Caco-2 (cell line): ENCODE results near the gene CHAF1A. TPM values are rescaled to one million over a fixed set of nuclear protein-coding genes. Genes with fewer than 3 reads are reported as not detected.

ENCODE experiments used
- BruUV-seq: library from RNA; stranded (reverse); fragments of 400-500 nt; replicated peaks from 2 replicates; lab custom pipeline; 2021; lab: Mats Ljungman, UMichigan
- CTCF ChIA-PET: fragments of 300-600 bp; sonication (Branson Sonifier 250); formaldehyde crosslinking; loops from one replicate; lab custom pipeline; 2022; ENCODE audit warnings: antibody characterized with exemption; lab: Charles Lee
- POLR2A ChIA-PET: fragments of 300-600 bp; sonication (Branson Sonifier 250); formaldehyde crosslinking; loops from one replicate; lab custom pipeline; 2022; ENCODE audit warnings: antibody characterized with exemption; lab: Charles Lee
- DNase-seq, 2 experiments: peaks; one replicate each; pipeline versions ENCODE4 v3.0.0 to v3.0.0-alpha.2; 2020 to 2022
- H3K27me3 ChIP-seq: replicated peaks from 2 replicates; pipeline ENCODE4 v1.6.0; 2011; ENCODE audit warnings: low read length; ENCODE audit not compliant: control insufficient read depth, insufficient read depth
- H3K36me3 ChIP-seq: 2 replicates; pipeline ENCODE4 v1.5.1; 2011; ENCODE audit warnings: low read length; ENCODE audit not compliant: control insufficient read depth, insufficient read depth
- H3K4me1 ChIP-seq: fragments of 250-450 bp; sonication (Bioruptor Pico); 2 replicates; pipeline ENCODE4 v1.5.1; 2020; ENCODE audit warnings: mild to moderate bottlenecking
- H3K4me3 ChIP-seq: 2 replicates; pipeline ENCODE4 v1.5.1; 2011; ENCODE audit warnings: low read depth, mild to moderate bottlenecking, control low read depth, low read length
- H3K9me3 ChIP-seq: fragments of 250-450 bp; sonication (Bioruptor Pico); 2 replicates; pipeline ENCODE4 v1.5.1; 2020; ENCODE audit warnings: mild to moderate bottlenecking, moderate library complexity
- H3K27ac Mint-ChIP-seq: one replicate; pipeline ENCODE4 v1.8.0; 2022; ENCODE audit warnings: mixed read lengths; ENCODE audit not compliant: unreplicated experiment
- H3K27me3 Mint-ChIP-seq: one replicate; pipeline ENCODE4 v1.8.0; 2022; ENCODE audit warnings: mixed read lengths; ENCODE audit not compliant: insufficient read depth, unreplicated experiment
- H3K36me3 Mint-ChIP-seq: one replicate; pipeline ENCODE4 v1.8.0; 2022; ENCODE audit warnings: mild to moderate bottlenecking, mixed read lengths; ENCODE audit not compliant: insufficient read depth, unreplicated experiment
- H3K4me1 Mint-ChIP-seq: one replicate; pipeline ENCODE4 v1.8.0; 2022; ENCODE audit warnings: low read depth, mixed read lengths; ENCODE audit not compliant: unreplicated experiment
- H3K4me3 Mint-ChIP-seq: one replicate; pipeline ENCODE4 v1.8.0; 2022; ENCODE audit warnings: mild to moderate bottlenecking, moderate library complexity, mixed read lengths; ENCODE audit not compliant: unreplicated experiment
- H3K9me3 Mint-ChIP-seq: one replicate; pipeline ENCODE4 v1.8.0; 2022; ENCODE audit warnings: mixed read lengths; ENCODE audit not compliant: unreplicated experiment
- CTCF ChIP-seq, 2 experiments: fragments of 200-600 bp in 1 of 2; IDR thresholded peaks; 1 replicate in 1 of 2; 2 replicates in 1 of 2; pipeline versions ENCODE4 v1.5.1 to v1.8.0; 2011 to 2022; ENCODE audit warnings: antibody characterized with exemption in 1 of 2, control low read depth in 1 of 2, inconsistent platforms in 1 of 2, low read depth in 1 of 2, low read length in 1 of 2, mild to moderate bottlenecking in 1 of 2, moderate library complexity in 1 of 2; ENCODE audit not compliant: insufficient read depth in 1 of 2, severe bottlenecking in 1 of 2, unreplicated experiment in 1 of 2
- intact Hi-C: fragments of 100-400 bp; cut with micrococcal nuclease; formaldehyde crosslinking; loops from one replicate; pipeline ENCODE4 v1.10.0; 2022; ENCODE audit not compliant: unreplicated experiment
- total RNA-seq: library from RNA; stranded (reverse); gene quantifications from 2 replicates; pipeline ENCODE4 v1.2.3, GENCODE V29; 2022

CHAF1A gene
- total RNA-seq, 1 experiment from 2014 or later, result 63.1 TPM

- BruUV-seq, result no TSS peak
- Mint-ChIP-seq H3K4me1 (no peaks in the 10 kb centered on the region), H3K27ac (peak overlapping the region; percentile 55), H3K4me3 (no peak overlapping the region), H3K9me3 (no peaks in the 10 kb centered on the region), H3K27me3 (no peaks in the 10 kb centered on the region), H3K36me3 (peaks cover 83% of the 10 kb centered on the region)
- CTCF ChIA-PET, result no interaction called here
- no peaks in the 10 kb centered on the region for H3K27me3 ChIP-seq
- no peak for DNase-seq
- TF ChIP-seq CTCF (IDR thresholded peaks at IDR 0.05; ENCODE audit: insufficient read depth in 1 of 2, low read depth in 1 of 2, low read length in 1 of 2, severe bottlenecking in 1 of 2, unreplicated experiment in 1 of 2), result no peak
- intact Hi-C loops, result no loop called here
- POLR2A ChIA-PET, result no interaction called here
- H3K4me1 ChIP-seq, result no peaks in the 10 kb centered on the region
- no peaks in the 10 kb centered on the region for H3K9me3 ChIP-seq
- no peak overlapping the region for H3K4me3 ChIP-seq
- peaks cover 1% of the 10 kb centered on the region; the same call in 1 of the 2 replicates for H3K36me3 ChIP-seq
These were observed 43.7 kb downstream of the CHAF1A start for GRCh38 chr19:4445963-4446703.

- peak overlapping the region; percentile 55 for H3K27ac Mint-ChIP-seq
- ChIA-PET POLR2A (no interaction called here), CTCF (no interaction called here)
- no peak overlapping the region for H3K4me3 Mint-ChIP-seq
- no peaks in the 10 kb centered on the region for H3K9me3 Mint-ChIP-seq
- peaks cover 1% of the 10 kb centered on the region; the same call in 1 of the 2 replicates for H3K36me3 ChIP-seq
- no peaks in the 10 kb centered on the region for H3K27me3 Mint-ChIP-seq
- H3K4me1 ChIP-seq, result no peaks in the 10 kb centered on the region
- H3K4me3 ChIP-seq, result no peak overlapping the region
- no peaks in the 10 kb centered on the region for H3K9me3 ChIP-seq
- no peak for TF ChIP-seq CTCF (IDR thresholded peaks at IDR 0.05; ENCODE audit: insufficient read depth in 1 of 2, low read depth in 1 of 2, low read length in 1 of 2, severe bottlenecking in 1 of 2, unreplicated experiment in 1 of 2)
- BruUV-seq, result no TSS peak
- peaks cover 85% of the 10 kb centered on the region for H3K36me3 Mint-ChIP-seq
- H3K27me3 ChIP-seq, result no peaks in the 10 kb centered on the region
- no peak for DNase-seq
- H3K4me1 Mint-ChIP-seq, result no peaks in the 10 kb centered on the region
- intact Hi-C loops, result no loop called here
These were observed 44.3 kb downstream of the CHAF1A start for GRCh38 chr19:4446704-4447200.

- no peaks in the 10 kb centered on the region for H3K9me3 Mint-ChIP-seq
- no peaks in the 10 kb centered on the region for H3K27me3 ChIP-seq
- H3K36me3 ChIP-seq, result peaks cover 2% of the 10 kb centered on the region
- BruUV-seq, result no TSS peak
- intact Hi-C loops, result no loop called here
- ChIA-PET CTCF (no interaction called here), POLR2A (no interaction called here)
- no peak for TF ChIP-seq CTCF (IDR thresholded peaks at IDR 0.05; ENCODE audit: insufficient read depth in 1 of 2, low read depth in 1 of 2, low read length in 1 of 2, severe bottlenecking in 1 of 2, unreplicated experiment in 1 of 2)
- no peak overlapping the region for H3K27ac Mint-ChIP-seq
- H3K4me1 Mint-ChIP-seq, result no peaks in the 10 kb centered on the region
- DNase-seq, result no peak
- no peaks in the 10 kb centered on the region for H3K27me3 Mint-ChIP-seq
- H3K9me3 ChIP-seq, result no peaks in the 10 kb centered on the region
- H3K4me1 ChIP-seq, result no peaks in the 10 kb centered on the region
- peaks cover 89% of the 10 kb centered on the region for H3K36me3 Mint-ChIP-seq
- no peak overlapping the region for H3K4me3 ChIP-seq
- H3K4me3 Mint-ChIP-seq, result no peak overlapping the region
These were observed 45.1 kb downstream of the CHAF1A start for GRCh38 chr19:4447327-4448146.
